Head of caudate nucleus (tissue), 42 donors: ENCODE results near the gene POLD2.
"Not testable (repeated sequence)": the region's sequence is repeated elsewhere in the genome, so short reads cannot be mapped to it uniquely, and the experiment has no call there.

Experiments
- DNase-seq, 42 donors: peaks; one replicate each; pipeline versions ENCODE4 v3.0.0 to v3.0.0-alpha.2; 2020 to 2021; ENCODE audit warnings: mixed read lengths in 7 of 42
- intact Hi-C: fragments of 100-400 bp; cut with DNase I; formaldehyde crosslinking; loops from one replicate; pipeline ENCODE4 v1.15.0; 2022

POLD2 gene

DNA sequence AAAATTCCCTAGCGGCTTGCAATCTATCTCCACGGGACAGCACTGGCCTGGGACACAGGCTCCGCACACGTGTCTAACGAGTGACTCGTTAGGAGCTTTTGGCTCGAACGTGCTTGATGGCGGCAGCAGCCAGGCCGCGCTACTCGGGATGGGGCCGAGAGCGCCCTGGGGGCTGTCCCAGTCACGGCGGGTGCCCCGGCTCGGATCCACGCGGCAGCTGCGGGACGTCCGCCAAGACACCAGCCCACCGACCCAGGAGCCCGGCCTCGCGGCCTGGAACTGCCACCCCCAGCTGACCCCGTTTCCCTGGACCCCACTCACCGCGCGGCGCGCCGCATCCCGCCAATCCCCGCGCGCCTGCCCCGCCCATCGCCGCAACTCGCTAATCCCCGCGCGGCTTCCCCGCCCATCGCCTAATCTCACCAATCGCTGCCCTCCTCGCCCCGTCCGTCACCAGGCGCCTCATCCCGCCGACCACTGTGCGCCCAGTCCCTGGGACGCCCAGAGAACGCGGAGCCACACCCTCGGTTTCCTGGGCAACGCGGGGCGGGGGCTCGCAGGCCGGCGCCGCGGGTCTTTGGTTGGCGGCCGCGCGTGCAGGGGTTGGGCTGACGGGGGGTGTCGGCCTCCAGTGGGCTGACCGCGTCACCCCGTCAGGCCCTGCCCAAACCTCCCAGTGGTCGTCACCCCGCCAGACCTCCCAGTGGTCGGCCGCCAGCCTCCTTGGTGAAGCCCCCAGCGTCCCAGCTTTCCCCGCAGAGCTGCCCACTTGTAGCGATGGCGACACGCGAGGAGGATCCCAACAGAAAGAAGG, at the start of gene POLD2:
TSS of gene POLD2 (minus strand) at position 359 of the 814 bp plus-strand sequence. CDS start 1,495 bp downstream, outside the sequence.
- peak; percentile 95 to 99 (median 99) for DNase-seq
- intact Hi-C loops: loop anchor here (10.0 kb wide), 1 partner anchor 79 kb away; the partner anchor contains the start of gene DBNL

DNA sequence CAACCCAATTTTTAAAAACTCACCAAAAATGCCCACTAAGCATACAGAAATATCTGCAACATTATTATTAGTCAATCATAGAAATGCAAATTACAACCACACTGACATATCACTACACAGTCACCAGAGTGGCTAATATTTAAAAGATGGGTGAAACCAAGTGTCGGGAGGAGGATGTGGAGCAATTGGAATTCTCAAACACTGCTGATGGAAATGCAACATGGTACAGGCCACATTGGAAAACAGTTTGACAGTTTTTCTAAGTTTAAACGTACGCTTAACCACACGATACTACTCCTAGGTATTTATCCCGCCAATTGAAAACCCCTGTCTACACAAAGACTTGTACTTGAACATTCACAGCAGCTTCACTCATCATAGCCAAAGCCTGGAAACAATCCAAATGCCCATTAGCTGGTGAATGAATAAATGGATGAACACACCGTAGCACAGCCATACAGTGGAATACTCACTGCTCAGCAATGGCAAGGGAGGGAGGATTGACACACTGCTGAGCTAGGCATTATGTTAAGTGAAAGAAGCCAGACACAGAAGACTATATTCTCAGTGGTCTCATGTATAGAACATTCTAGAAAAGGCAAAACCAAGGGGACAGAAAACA, 49.6 kb upstream of the POLD2 start:
- no peak for DNase-seq
- intact Hi-C loops: no loop called here

DNA sequence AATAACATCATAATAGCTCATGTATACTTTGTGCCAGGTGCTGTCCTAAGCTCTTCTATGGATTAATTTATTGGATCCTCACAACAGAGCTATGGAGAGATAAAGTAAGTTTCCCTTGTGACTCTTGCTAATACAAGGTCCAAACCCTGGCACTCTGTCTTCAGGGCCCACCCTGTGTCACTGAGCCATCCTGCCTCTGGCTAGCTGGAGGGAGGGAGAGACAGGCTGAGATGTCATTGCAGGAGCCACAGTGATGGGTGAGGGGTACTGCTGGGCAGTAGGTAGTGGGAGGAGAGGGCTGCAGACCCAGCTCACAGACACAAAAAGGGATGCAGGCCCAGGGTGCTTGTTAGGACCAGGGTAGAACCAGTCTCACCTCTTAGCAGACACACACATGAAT, 49.0 kb upstream of the POLD2 start:
- no peak for DNase-seq
- intact Hi-C loops: no loop called here

DNA sequence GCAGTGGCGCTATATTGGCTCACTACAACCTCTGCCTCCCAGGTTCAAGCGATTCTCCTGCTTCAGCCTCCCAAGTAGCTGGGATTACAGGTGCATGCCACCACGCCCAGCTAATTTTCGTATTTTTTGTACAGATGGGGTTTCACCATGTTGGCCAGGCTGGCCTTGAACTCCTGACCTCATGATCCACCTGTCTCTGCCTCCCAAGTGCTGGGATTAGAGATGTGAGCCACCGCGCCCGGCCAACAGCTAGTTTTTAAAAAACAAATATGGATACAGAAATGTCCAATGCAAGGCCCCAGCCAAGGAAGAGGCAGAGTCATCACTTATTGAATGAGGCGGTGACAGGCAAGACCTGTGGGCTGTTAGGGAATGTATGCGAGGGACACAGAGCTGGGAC, 48.6 kb upstream of the POLD2 start:
- intact Hi-C loops: not testable (repeated sequence)
- peak in 1 of 42 donors; percentile 4 for DNase-seq

DNA sequence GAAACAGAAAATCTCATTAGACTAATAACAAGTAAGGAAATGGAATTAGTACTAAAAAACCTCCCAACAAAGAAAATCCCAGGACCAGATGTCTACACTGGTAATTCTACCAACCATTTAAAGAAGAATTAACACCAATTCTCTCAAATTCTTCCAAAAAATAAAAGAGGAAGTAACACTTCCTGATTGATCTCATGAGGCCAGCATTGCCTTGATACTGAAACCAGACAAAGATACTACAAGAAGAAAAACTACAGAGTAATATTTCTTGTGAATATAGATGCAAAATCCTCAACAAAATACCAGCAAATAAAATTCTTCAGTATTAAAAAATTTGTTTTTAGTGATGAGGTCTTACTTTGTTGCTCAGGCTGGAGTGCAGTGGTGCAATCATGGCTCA, 44.6 kb upstream of the POLD2 start:
- intact Hi-C loops: no loop called here
- no peak for DNase-seq

DNA sequence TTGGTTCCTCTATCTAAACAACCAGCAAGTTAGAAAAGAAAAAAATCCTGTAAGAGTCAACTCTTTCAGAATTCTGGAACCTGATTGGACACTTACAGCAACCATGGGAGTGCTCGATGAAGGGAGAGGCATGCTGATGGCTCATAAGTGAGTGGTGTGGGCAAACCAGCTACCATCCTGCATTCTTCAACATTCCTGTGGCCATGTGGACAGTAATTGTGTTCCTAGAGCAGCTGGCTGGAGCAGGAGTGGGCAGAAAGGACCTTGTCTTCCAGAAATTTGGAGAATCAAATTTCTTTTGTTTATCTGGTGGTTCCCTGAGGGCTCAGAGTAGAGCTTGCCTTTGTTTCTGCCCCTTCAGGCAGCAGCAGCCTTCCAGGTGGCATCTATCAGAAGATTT, 40.2 kb upstream of the POLD2 start:
- intact Hi-C loops: no loop called here
- no peak for DNase-seq

DNA sequence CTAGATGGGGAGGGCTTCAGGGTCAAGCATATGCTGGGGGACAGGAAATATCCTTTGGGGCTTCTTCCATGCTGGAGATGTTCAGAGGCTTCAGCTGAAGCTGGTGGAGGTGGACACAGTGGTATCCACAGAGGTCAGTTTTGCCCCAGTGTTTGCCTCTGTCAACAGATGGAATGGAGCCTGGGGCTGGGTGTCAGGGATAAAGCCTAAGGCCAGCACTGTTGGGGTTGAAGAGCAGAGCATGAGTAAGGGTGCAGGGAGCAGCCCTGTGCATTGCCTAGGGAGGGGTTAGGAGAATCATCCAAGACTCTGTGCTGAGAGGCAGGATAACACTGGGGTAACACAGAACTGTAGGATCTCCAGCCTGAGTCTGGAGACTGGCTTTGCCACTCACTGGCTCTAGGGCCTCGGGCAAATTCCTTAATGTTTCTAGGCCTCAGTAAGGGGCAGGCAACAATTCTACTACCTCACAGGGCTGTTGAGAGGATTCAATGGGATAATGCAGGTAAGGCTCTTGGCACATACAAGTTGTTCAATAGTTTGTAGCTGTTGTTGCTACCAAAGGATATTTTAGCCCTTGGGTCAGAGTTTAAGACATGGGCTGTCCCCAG, 39.5 kb upstream of the POLD2 start:
- peak in 1 of 42 donors; percentile 8 for DNase-seq
- intact Hi-C loops: no loop called here

DNA sequence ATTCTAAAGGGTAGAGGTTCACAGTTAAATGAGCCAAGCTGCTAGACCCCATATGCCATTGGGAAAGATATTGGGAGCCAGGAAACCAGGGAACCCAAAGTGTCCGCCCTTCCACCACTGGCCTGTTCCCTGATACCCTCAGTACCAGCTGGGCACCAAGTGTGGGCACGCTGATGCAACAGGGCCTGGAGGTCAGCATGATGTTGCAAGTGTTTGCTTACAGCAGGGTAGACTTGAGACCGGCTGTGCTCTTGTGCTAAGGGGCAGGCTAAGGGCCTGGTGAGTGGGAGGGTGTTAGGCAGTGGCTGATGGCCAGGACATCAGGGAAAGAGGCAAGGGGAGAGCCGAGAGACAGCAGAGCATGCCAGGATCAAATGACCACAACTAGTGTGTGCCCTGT, 38.8 kb upstream of the POLD2 start:
- intact Hi-C loops: no loop called here
- DNase-seq: peak in 2 of 42 donors; percentile 3 to 5

DNA sequence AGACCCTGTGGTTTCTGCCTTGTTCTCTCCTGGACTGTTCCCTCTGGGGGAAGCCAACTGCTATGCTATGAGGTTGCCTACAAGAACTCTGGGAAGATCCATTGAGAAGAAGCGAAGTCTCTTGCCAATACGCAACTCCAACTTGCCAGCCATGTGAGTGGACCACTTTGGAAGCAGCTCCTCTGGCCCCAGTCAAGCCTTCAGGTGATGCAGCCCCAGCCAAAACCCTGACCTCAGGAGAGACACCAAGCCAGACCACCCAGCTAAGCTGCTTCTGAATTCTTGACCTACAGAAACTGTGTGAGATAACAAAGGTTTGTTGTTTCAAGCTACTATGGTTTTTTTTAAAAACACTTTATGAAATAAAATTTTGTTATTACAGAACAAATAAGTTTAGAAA, 38.0 kb upstream of the POLD2 start:
- intact Hi-C loops: no loop called here
- DNase-seq: peak in 1 of 42 donors; percentile 12

DNA sequence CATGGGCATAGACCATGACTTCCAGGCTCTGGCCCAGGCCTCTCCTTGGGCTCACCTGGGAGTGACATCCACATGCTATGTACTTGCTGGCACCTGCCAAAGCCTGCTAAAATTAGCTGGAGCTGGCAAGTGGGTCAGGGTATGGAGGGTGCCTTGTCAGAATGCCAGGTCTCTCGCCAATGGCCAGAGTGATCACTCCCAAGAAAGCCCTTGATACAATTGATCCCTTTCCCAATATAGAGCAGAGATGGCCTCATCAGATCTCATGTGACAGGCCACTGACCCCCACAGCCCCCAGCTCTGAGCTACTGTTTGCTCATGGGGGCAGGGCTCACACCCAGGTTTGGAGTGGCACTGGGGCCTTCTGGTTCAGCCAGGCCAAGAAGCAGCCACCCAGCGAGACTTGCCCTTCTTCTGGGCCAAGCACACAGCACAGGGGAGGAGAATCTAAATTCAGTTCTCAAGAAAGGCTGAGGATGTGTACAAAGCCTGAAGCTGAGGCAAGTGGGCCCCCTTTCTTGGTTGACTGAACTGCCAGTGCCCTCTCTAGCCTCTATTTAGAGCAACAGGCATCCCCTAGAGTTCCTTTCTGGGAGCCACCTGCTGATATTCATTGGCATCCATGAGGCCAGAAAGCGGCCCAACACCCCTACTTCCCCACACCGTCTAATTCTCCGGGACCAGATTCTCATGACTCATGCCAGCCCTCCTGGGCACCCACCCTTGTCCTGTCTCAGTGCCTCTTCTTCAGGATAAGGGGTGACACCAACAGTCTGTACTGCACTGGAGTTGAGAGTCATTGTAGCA, 36.7 kb upstream of the POLD2 start:
- intact Hi-C loops: no loop called here
- DNase-seq: peak in 1 of 42 donors; percentile 23

DNA sequence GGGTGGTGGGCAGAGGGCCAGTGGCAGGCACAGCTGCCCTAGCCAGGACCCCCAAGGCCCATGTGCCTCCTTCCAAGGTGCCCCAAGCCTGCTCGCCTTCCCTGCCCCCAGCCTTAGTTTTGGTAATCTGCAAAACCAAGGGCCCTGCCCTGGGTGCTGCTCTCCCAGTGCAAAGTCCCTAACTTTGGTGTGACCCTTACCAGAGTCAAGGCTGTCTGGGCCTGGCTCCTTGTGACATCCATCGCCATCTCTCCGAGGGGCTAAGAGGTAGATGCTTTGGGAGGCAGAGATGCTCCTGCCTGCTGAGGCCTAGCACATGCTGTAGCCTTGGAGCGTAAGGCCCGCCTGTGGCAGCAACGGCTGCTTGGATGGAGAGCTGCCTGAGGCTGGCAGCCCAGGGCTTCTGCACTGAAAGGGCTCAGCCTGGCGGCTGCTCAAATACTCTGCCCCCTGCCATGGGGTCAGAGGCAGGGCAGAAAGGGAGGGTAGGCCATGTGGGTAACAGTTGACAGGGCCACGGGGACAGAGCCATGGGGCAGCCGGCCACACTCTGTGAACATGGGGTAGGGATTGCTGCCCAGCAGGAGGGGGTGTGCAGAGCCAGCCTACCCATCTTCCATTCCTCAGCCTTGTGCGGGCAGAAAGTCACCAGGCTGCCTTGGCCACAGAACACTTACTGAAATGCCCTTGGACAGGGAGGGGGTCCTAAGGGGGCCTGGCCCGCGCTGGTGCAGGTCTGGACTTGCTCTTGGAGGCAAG, 35.7 kb upstream of the POLD2 start:
- intact Hi-C loops: no loop called here
- DNase-seq: peak in 20 of 42 donors; percentile 13 to 59 (median 38)

DNA sequence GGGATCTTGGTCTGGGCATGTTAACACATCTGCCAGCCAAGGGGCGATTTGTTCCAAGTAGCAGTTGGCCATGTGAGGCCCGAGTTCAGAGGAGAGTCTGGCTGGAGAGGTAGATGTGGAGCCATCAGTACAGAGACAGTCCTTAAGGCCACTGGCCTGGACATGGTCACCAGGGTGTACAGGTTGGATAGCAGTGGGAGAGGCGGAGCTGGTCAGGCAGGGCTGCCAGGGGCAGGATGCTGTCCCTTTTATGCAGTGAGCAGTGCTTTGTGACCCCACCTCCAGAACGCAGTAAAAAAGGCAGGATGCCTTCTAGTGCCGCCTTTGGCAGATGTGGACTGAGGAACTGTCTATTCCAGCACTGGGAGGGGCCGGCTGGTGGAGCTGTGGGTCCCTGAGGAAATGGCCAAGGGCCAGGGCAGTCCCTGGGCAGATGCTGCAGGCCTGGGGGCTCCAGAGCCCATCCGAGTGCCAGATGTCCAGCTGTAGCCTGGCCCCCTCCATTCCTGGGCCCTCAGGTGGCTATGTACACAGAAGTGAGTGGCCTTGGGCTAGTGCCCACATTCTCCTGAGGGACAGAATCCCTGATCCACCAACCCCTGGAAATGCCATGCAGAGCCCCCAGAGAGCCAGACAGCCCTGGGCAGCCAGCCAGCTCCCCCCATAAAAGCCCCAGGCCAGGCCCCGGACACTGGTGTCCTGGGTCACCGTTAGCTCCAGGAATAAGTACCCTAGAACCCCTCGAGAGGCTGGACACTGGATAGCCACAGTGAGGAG, 34.9 kb upstream of the POLD2 start:
- intact Hi-C loops: no loop called here
- peak in 2 of 42 donors; percentile 11 to 18 for DNase-seq

DNA sequence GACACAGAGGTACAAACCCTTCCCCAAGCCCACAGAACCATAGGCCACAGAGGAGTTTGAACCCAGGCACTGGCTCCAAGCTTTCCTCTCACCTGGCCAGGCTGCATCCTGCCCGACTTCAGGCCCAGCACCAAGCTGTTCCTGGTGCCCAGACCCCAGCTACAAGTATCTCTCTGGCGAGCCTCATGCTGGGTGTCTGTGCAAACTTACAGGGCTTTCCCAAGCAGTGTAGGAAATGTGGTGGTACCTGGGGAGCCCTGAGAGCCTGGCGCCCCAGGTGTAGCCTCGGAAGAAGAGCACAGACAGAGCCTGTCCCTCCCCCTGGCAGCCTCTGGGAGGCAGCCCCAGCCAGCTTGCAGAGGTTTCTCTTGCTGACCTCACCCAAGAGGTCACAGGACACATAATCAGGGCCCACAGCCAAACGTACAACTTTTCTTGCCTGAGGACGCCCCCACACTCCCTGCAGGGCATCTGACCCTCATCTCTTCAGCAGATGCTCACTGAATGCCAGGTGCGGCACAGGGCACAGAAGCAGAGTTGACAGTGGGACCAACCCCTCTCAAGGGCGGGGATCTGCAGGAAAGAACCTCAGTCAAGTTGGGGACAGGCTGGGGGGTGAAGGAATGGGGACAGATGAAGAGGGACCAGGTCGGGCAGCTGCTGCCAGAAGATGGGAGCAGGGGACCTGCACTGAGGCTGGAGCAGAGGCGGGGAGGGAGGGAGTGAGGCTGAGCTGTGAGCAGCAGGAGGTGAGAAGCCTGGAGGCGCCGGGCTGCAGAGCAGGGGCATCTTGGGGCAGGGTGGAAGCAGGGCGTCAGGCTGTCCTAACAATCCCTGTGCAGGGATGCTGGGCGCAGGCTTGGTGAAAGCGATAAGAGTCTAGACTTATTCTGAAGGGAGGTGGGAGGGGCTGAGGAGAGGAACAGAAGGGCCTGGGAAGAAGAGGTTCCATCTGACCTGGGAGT, 34.0 kb upstream of the POLD2 start:
- intact Hi-C loops: no loop called here
- DNase-seq: peak in 2 of 42 donors; percentile 13 to 23

DNA sequence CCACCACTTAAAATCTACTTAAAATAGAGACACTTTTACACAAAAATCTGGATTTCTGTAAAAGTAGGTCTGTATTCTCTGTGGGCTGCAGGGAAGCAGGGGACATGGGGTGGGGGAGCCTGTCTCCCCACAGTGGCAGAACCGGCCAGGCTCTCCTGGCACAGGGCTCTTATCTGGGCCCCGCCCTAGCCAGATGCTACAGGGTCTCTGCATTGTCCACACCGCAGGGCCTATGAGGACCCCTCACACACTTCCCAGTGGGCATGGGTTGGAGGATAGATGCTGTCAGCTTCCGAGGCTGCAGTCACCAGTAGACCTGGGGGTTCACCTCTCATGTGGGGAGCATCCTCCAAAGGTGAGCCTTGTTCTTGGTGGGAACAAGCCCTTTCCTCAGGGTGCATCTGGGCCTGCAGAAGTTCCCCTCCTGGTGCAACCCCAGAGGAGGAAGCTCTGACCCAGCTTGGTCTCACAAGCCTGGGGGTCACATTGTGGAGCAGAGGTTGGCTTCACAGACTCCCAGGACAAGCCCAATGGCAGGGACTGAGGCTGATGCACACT, 33.2 kb upstream of the POLD2 start:
- peak in 2 of 42 donors; percentile 23 to 25 for DNase-seq
- intact Hi-C loops: no loop called here

DNA sequence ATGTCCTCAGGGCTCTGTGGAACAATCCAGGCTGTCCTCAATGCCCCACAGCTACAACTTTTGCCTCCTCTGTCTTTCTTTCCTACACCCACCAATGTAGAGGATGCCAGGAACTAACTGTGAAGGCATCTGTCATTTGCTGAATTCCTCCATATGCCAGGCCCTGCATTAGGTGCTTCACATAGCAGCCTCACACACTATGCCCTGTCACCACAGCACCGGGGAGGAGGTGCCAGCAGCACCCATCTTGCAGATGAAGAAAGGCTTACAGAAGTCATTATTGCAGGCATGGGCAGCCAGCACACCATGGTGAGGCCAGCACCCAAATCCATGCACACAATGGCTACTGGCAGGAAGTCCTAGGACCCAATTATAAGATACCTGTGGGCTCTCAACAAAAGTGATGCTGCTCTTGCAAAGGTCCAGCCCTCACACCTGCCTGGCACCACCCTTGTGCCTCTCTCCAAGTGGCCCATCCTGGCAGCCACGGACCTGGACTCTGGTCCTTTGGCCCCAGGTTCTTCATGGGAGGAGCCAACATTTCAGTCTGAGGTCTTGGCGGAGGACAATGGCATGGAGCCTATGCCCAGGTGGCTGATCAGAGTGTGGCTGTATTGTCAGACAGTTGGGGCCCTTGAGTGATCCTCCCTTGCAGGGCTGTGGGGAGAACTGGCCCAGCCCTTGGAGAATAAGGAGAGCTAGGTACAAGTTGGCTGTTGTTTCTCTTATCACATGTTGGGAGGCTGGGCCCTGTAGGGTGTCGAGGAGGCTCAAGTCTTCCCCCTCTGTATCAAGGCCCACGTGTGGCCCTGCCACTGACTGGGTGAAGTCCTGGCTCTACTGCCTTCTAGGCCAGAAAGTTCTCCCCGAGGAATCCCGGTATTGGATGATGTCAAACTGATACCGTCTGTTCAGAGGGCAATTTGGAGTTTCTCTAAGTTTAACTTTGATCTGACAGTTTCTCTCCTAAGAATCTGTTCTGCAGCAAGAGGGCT, 32.1 kb upstream of the POLD2 start:
- intact Hi-C loops: no loop called here
- DNase-seq: peak in 5 of 42 donors; percentile 3 to 23 (median 16)
